ENCODE data around the gene SALL1.

SALL1 gene

DNA sequence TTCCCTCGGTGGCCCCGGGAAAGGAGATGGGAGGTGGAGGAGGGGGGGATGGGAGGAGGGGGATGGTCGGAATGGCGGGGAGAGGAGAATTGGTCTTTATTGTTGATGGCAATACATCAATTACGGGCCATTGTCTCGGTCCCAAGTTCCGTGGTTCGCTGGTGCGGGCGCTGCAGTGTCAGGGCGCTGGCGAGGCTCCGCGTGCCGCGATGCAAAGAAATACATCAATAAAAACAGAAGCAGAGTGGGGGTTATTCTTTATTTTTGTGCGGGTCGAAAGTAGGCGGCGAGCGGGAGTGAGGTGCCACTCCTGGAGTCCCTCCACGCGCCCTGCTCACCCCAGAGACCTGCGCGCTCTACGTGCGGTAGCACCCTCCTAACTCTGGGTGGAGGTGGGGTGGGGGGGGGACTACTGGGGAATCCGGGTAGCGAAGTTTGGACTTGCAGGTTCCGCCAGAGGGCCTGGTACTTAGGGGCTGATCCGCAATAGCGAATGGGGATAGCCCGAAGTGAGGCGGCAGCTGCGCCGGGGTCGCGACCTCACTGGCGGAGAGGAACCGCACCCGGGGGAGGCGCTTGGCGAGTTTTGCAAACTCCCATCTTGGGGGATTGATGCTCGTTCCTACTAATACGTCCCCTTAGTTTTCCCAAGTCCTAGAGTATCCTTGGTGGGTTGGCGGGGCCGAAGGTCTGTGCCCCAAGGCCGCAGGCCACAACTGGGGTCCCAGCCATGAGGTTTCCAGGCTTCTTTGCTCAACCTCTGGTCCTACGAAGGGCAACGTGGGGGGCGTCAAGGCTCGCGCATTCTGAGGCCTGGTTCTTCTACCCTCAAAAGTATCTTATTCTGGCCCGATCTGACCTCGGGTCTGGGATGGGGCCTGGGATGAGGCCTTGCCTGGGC is 3.5 kb upstream of the SALL1 start:
- no peak overlapping the region for H3K4me3 ChIP-seq (ENCODE audit: low read length)
- TF ChIP-seq, protein P1, sequence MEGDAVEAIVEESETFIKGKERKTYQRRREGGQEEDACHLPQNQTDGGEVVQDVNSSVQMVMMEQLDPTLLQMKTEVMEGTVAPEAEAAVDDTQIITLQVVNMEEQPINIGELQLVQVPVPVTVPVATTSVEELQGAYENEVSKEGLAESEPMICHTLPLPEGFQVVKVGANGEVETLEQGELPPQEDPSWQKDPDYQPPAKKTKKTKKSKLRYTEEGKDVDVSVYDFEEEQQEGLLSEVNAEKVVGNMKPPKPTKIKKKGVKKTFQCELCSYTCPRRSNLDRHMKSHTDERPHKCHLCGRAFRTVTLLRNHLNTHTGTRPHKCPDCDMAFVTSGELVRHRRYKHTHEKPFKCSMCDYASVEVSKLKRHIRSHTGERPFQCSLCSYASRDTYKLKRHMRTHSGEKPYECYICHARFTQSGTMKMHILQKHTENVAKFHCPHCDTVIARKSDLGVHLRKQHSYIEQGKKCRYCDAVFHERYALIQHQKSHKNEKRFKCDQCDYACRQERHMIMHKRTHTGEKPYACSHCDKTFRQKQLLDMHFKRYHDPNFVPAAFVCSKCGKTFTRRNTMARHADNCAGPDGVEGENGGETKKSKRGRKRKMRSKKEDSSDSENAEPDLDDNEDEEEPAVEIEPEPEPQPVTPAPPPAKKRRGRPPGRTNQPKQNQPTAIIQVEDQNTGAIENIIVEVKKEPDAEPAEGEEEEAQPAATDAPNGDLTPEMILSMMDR (IDR thresholded peaks at IDR 0.05; ENCODE audit: low read depth, low read length), result no peak
- TF ChIP-seq EZH2phosphoT487 (IDR thresholded peaks at IDR 0.05; ENCODE audit: low read depth), result no peak
- H3K4me1 ChIP-seq (ENCODE audit: low read length), result no peaks in the 10 kb centered on the region
- no peak overlapping the region for H3K9ac ChIP-seq (ENCODE audit: low read length)
- no peaks in the 10 kb centered on the region for H3K27me3 ChIP-seq (ENCODE audit: low read depth, low read length)
- H3K9me3 ChIP-seq (ENCODE audit: insufficient read depth, low read length), result no peaks in the 10 kb centered on the region
- H2AFZ ChIP-seq (ENCODE audit: low read depth, low read length), result no peak overlapping the region
- no peaks in the 10 kb centered on the region for H3K36me3 ChIP-seq (replicated peaks; ENCODE audit: low read depth, low read length)
- H4K20me1 ChIP-seq (ENCODE audit: insufficient read depth, low read length), result no peaks in the 10 kb centered on the region
- no peaks in the 10 kb centered on the region for H3K79me2 ChIP-seq (ENCODE audit: low read length)
- no peak overlapping the region for H3K27ac ChIP-seq (ENCODE audit: low read length)
- no peak overlapping the region for H3K4me2 ChIP-seq (ENCODE audit: low read length)

DNA sequence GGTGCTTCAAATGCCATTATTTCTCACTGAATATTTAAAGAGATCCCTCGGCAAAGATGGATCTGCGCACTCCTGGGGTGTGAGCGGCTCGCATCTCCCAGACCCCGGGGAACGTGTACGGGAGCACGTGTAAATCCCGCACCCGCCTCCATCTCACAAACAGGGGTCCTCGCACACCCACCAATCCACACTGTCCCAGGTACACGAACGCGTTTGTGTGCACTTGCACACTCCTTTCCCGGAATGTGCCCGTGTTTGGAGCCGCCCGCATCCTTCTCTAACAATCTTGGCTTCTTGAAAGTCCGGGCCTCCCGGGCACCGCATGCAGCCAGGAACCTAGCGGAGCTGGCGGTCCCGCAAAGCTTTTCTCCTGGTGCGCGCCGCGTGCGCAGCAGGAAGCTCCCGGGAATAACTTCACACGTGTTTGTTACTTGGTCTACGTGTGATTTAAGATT is 2.5 kb upstream of the SALL1 start:
- H4K20me1 ChIP-seq (ENCODE audit: insufficient read depth, low read length), result no peaks in the 10 kb centered on the region
- no peak overlapping the region for H3K4me2 ChIP-seq (ENCODE audit: low read length)
- H2AFZ ChIP-seq (ENCODE audit: low read depth, low read length), result no peak overlapping the region
- no peak overlapping the region for H3K4me3 ChIP-seq (ENCODE audit: low read length)
- no peak for TF ChIP-seq EZH2phosphoT487 (IDR thresholded peaks at IDR 0.05; ENCODE audit: low read depth)
- TF ChIP-seq, protein P1 (IDR thresholded peaks at IDR 0.05; ENCODE audit: low read depth, low read length), result no peak
- H3K36me3 ChIP-seq (replicated peaks; ENCODE audit: low read depth, low read length), result no peaks in the 10 kb centered on the region
- no peaks in the 10 kb centered on the region for H3K27me3 ChIP-seq (ENCODE audit: low read depth, low read length)
- H3K79me2 ChIP-seq (ENCODE audit: low read length), result no peaks in the 10 kb centered on the region
- H3K4me1 ChIP-seq (ENCODE audit: low read length), result no peaks in the 10 kb centered on the region
- H3K9ac ChIP-seq (ENCODE audit: low read length), result no peak overlapping the region
- H3K27ac ChIP-seq (ENCODE audit: low read length), result no peak overlapping the region
- H3K9me3 ChIP-seq (ENCODE audit: insufficient read depth, low read length), result no peaks in the 10 kb centered on the region

- no peak overlapping the region for H3K27ac ChIP-seq (ENCODE audit: low read length)
- no peak overlapping the region for H2AFZ ChIP-seq (ENCODE audit: low read depth, low read length)
- H3K4me3 ChIP-seq (ENCODE audit: low read length), result no peak overlapping the region
- H3K36me3 ChIP-seq (replicated peaks; ENCODE audit: low read depth, low read length), result no peaks in the 10 kb centered on the region
- no peaks in the 10 kb centered on the region for H4K20me1 ChIP-seq (ENCODE audit: insufficient read depth, low read length)
- H3K27me3 ChIP-seq (ENCODE audit: low read depth, low read length), result no peaks in the 10 kb centered on the region
- H3K79me2 ChIP-seq (ENCODE audit: low read length), result no peaks in the 10 kb centered on the region
- no peak for TF ChIP-seq EZH2phosphoT487 (IDR thresholded peaks at IDR 0.05; ENCODE audit: low read depth)
- TF ChIP-seq, protein P1 (IDR thresholded peaks at IDR 0.05; ENCODE audit: low read depth, low read length), result no peak
- H3K4me1 ChIP-seq (ENCODE audit: low read length), result no peaks in the 10 kb centered on the region
- no peak overlapping the region for H3K9ac ChIP-seq (ENCODE audit: low read length)
- H3K4me2 ChIP-seq (ENCODE audit: low read length), result no peak overlapping the region
- no peaks in the 10 kb centered on the region for H3K9me3 ChIP-seq (ENCODE audit: insufficient read depth, low read length)
Measured at GRCh38 chr16:51152691-51153576, 1.9 kb upstream of the SALL1 start.

All from OCI-LY3 (cell line).